ENCODE measurements around the gene HDAC1. TPM values are rescaled to one million over a fixed set of nuclear protein-coding genes. Genes with fewer than 3 reads are reported as not detected.

The HDAC1 gene
- total RNA-seq, 1 donor from 2014 or later: 68.9 TPM

DNA sequence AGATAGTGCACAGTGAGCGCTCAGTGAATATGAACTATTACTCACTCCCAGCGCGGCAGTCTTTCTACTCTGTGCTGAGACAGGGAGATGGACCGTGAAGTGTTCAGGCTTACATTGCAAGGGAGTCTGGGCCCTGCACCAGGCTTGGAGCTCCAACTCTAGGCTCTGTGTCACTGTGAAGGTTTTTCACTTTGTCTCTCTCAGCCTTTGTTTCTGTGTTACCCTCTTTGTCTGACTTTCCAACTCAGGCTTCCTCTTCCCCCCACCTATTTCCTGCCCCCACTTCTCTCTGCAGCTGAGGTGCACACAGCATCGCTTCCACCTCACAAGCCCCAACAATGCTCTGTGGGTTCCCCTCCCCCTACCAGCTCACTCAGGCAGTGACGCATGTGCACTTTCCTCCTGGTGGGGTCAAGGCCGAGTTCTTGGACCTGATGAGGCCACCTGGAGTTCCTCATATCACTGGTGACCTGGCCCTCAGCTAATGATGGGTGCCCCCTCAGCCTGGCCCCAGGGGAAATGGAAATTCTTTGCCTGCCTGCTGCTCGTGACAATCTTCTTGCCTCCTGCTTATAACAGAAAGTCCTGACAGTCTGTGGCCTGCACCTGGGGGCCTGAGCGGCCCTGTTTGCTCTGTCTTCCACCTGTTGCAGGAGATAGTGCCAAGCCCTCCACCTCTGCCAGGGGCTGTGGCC, 41.9 kb upstream of the HDAC1 start:
- H3K27ac ChIP-seq: peak overlapping the region; percentile 81
- no peaks in the 10 kb centered on the region for H3K36me3 ChIP-seq
- no peak for DNase-seq
- TF ChIP-seq, protein P1, sequence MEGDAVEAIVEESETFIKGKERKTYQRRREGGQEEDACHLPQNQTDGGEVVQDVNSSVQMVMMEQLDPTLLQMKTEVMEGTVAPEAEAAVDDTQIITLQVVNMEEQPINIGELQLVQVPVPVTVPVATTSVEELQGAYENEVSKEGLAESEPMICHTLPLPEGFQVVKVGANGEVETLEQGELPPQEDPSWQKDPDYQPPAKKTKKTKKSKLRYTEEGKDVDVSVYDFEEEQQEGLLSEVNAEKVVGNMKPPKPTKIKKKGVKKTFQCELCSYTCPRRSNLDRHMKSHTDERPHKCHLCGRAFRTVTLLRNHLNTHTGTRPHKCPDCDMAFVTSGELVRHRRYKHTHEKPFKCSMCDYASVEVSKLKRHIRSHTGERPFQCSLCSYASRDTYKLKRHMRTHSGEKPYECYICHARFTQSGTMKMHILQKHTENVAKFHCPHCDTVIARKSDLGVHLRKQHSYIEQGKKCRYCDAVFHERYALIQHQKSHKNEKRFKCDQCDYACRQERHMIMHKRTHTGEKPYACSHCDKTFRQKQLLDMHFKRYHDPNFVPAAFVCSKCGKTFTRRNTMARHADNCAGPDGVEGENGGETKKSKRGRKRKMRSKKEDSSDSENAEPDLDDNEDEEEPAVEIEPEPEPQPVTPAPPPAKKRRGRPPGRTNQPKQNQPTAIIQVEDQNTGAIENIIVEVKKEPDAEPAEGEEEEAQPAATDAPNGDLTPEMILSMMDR (IDR thresholded peaks at IDR 0.05): no peak
- peaks cover 4% of the 10 kb centered on the region for H3K27me3 ChIP-seq (ENCODE audit: low read depth)
- peak overlapping the region; percentile 41 for H3K4me3 ChIP-seq
- H3K4me1 ChIP-seq: peaks cover 61% of the 10 kb centered on the region
- H3K9me3 ChIP-seq: no peaks in the 10 kb centered on the region
- intact Hi-C loops (cut with DNase I): no loop called here
- peak; percentile 48 to 61 for ATAC-seq

DNA sequence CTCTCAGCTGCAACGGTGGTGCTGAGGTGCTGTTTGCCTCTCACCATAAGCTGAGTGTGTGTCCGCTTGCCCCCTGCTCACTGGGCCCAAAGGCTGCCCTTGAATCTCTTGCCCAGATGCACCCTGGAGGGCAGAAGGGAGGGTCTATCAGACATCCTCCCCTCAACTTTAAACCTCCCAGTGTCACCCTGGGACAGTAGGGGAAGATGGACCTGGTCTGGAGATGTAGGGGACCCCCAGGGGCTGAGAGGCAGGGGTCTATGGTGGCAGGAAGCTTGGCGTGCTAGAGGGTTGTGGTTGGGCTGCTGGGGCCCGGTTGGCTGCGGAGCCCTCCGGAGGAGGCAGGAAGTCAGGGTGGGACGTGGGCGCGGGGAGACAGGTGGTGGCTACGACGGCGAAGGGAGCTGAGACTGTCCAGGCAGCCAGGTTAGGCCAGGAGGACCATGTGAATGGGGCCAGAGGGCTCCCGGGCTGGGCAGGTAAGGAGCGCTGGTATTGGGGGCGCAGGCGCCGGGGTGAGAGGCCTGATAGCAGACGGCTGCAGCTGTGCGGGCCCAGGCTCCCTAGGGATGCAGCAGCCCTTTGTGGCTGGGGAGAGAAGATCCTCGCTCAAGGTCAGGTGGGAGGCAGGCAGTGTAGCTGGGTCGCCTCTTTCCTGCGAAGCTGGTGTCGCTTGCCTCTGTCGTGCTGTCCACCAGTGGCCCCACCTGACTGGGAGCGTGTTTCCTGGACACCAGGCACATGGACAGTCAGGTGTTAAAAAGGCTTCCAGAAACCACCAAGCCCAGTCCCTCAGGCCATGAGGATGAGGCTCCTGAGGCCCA, 40.8 kb upstream of the HDAC1 start, which contains the start of gene LCK:
LCK (plus strand) TSS at position 373 of the 824 bp plus-strand sequence. CDS start 23,065 bp downstream, outside the sequence.
- TF ChIP-seq, protein P1 (IDR thresholded peaks at IDR 0.05): no peak
- intact Hi-C loops (cut with DNase I): no loop called here
- Histone ChIP-seq H3K27ac (peak within 1 kb of the TSS; percentile 81), H3K27me3 (ENCODE audit: low read depth) (peaks cover 4% of the 10 kb centered on the region), H3K4me3 (peak within 1 kb of the TSS; percentile 41), H3K36me3 (no peaks in the 10 kb centered on the region), H3K9me3 (no peaks in the 10 kb centered on the region), H3K4me1 (peaks cover 57% of the 10 kb centered on the region)
- DNase-seq (no peak), ATAC-seq (no peak)

DNA sequence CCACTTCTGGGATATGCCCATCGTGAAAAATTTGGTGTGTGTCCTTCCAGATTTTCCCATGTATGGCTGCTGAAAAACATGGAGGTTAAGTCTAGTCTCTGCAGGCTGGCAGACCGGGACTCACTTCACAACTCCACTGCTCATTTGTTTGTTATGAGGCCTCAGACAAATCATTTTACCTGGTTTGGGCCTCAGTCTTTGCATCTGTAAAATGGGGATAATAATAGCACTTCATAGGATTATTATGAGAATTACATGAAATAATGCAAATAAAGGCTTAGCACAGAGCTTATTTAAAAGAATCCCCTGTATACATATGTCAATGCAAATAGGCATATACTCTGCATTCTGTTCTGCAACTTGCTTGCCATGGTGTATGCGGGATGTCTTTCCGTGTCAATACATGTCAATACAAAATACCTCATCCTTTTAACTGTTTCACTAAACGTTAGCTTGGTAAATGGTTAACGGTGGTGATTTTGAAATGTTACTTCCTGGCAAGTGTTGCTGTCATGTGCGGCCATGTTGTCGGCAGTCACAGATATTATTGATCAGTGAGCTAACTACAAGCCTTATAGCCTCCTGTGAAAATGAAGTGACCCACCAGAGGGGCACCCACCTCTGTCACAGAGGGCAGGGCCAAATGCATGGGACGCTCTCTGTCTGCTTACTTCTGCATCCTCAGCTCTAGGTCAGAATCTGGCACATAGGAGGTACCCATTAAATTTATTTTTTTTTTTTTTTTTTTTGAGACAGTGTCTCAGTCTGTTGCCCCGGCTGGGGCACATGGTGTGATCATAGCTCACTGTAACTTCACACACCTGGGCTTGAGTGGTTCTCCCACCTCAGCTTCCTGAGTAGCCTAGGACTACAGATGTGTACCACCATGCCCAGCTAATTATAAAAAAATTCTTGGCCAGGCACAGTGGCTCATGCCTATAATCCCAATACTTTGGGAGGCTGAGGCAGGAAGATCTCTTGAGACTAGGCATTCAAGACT, 36.5 kb upstream of the HDAC1 start:
- H3K27me3 ChIP-seq (ENCODE audit: low read depth): no peaks in the 10 kb centered on the region
- H3K9me3 ChIP-seq: no peaks in the 10 kb centered on the region
- peaks cover 19% of the 10 kb centered on the region for H3K4me1 ChIP-seq
- DNase-seq (no peak), ATAC-seq (no peak)
- TF ChIP-seq, protein P1 (IDR thresholded peaks at IDR 0.05): no peak
- no peak overlapping the region for H3K27ac ChIP-seq
- intact Hi-C loops (cut with DNase I): no loop called here
- no peaks in the 10 kb centered on the region for H3K36me3 ChIP-seq
- no peak overlapping the region for H3K4me3 ChIP-seq

DNA sequence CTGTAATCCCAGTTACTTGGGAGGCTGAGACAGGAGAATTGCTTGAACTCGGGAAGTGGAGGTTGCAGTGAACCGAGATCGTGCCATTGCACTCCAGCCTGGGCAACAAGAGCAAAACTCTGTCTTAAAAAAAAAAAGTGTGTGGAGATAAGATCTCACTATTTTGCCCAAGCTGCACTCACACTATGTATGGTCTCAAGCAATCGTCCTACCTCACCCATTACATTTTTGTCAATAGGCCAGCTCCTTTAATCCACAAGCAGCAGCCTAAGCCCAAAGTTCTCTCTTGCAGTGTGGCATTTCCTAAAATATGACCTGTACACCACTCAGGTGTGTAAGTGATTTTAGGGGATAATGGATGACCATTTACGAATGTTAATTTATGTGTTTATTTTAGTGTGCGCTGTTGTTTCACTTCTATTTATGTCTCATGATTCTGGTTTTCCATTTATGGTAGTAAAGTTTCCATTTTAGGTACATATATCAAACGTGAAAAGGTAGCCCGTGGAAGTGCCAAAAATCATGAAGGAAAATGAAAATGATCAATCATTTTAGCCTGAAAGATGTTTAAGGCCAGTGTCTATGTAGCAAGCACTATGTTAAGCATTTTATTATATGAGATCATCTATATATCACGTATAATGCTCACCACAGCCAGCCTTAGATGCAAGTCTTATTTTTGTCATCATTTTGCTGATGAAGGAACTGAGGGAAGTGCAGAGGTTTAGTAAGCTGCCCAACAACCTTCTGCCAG, 35.2 kb upstream of the HDAC1 start:
- no peak for DNase-seq
- intact Hi-C loops (cut with DNase I): no loop called here
- H3K4me3 ChIP-seq: no peak overlapping the region

More for the DNA sequence above, 35.2 kb upstream of the HDAC1 start:
- ATAC-seq: no peak
- Histone ChIP-seq H3K36me3 (no peaks in the 10 kb centered on the region), H3K9me3 (no peaks in the 10 kb centered on the region), H3K27ac (no peak overlapping the region), H3K27me3 (ENCODE audit: low read depth) (no peaks in the 10 kb centered on the region), H3K4me1 (peaks cover 14% of the 10 kb centered on the region)
- TF ChIP-seq, protein P1 (IDR thresholded peaks at IDR 0.05): no peak

Measured in lower lobe of right lung (tissue), 2 donors.